Thymus (tissue), 11 donors: ENCODE results near the gene DCHS1. TPM values are rescaled to one million over a fixed set of nuclear protein-coding genes. Genes with fewer than 3 reads are reported as not detected.

Experiments
- DNase-seq, 9 donors: peaks; one replicate each; pipeline ENCODE4 v3.0.0-alpha.2; 2013; ENCODE audit warnings: low spot score in 9 of 9, low read depth in 6 of 9, missing footprints in 1 of 9
- H3K27ac ChIP-seq, 2 donors: one replicate each; pipeline ENCODE4 v1.5.1; 2013; ENCODE audit warnings: control low read depth in 1 of 2, low read depth in 1 of 2, low read length in 1 of 2, mild to moderate bottlenecking in 1 of 2, moderate library complexity in 1 of 2
- H3K27me3 ChIP-seq, 2 donors: one replicate each; pipeline ENCODE4 v1.5.1; 2013; ENCODE audit warnings: low read length in 1 of 2; ENCODE audit not compliant: control insufficient read depth in 2 of 2, insufficient read depth in 1 of 2
- H3K36me3 ChIP-seq, 2 donors: one replicate each; pipeline ENCODE4 v1.5.1; 2013; ENCODE audit warnings: low read length in 1 of 2, mild to moderate bottlenecking in 1 of 2, moderate library complexity in 1 of 2; ENCODE audit not compliant: control insufficient read depth in 2 of 2, insufficient read depth in 2 of 2
- H3K4me1 ChIP-seq, 2 donors: one replicate each; pipeline ENCODE4 v1.5.1; 2013; ENCODE audit warnings: low read length in 2 of 2; ENCODE audit not compliant: control insufficient read depth in 2 of 2, insufficient read depth in 2 of 2
- H3K4me3 ChIP-seq, 2 donors: one replicate each; pipeline ENCODE4 v1.5.1; 2013; ENCODE audit warnings: low read length in 2 of 2, control low read depth in 1 of 2, mild to moderate bottlenecking in 1 of 2
- H3K9me3 ChIP-seq, 2 donors: one replicate each; pipeline ENCODE4 v1.5.1; 2013; ENCODE audit warnings: low read length in 1 of 2, mild to moderate bottlenecking in 1 of 2; ENCODE audit not compliant: control insufficient read depth in 2 of 2, insufficient read depth in 1 of 2
- WGBS: extraction: QIAGEN DNeasy Blood & Tissue Kit; methylation state at CpG from one replicate; pipeline ENCODE4 v1.1.7; 2013; 5-methylcytosine and 5-hydroxymethylcytosine counted together
- polyA plus RNA-seq: library from polyadenylated mRNA; stranded (reverse); fragments of 200-250 nt; gene quantifications from one replicate; pipeline ENCODE4 v1.2.3, GENCODE V29; 2013
- total RNA-seq: library from RNA; stranded (reverse); fragments of 120-200 nt; gene quantifications from one replicate; pipeline ENCODE4 v1.2.4, GENCODE V29; 2013
- donor health status: healthy.

Gene DCHS1
- total and polyA plus RNA-seq, 2 donors, result 3.2 to 6.5 TPM

DNA sequence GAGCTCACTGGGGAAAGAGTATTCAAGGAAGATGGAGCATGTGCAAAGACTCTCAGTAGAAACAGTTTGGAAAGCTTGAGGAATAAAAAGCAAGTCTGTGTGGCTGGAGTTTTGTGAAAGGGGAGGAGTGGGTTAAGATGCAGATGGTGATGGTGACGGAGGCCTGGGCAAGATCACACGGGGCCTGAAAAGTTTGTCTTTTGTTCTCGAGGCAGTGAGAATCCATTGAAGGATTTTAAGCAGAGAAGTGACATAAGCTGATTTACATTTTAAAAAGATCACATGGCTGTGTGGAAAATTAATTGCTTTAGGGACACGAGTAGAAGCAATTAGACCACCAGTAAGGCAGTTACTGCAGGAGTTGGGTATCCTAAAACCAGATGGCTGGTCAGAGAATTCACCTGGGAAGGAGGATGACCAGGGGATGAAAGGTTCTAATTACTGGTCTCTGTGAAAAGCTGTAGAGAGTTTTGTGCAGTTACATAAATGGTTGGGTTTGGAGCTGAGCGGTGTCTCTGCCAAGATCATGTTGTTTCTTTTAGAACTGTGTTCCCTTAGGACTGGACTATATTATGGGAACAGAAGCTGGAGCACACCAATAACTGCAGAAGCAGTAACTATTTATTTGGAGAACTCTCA is 59.3 kb downstream of the DCHS1 start:
- 95% methylated on average over 5 of the region's 5 CpGs for WGBS
- Histone ChIP-seq H3K36me3 (peaks cover 41 to 69% of the 10 kb centered on the region in 2 donors), H3K4me1 (no peaks in the 10 kb centered on the region), H3K4me3 (no peak overlapping the region), H3K27me3 (no peaks in the 10 kb centered on the region), H3K9me3 (no peaks in the 10 kb centered on the region), H3K27ac (no peak overlapping the region)
- DNase-seq, result no peak

DNA sequence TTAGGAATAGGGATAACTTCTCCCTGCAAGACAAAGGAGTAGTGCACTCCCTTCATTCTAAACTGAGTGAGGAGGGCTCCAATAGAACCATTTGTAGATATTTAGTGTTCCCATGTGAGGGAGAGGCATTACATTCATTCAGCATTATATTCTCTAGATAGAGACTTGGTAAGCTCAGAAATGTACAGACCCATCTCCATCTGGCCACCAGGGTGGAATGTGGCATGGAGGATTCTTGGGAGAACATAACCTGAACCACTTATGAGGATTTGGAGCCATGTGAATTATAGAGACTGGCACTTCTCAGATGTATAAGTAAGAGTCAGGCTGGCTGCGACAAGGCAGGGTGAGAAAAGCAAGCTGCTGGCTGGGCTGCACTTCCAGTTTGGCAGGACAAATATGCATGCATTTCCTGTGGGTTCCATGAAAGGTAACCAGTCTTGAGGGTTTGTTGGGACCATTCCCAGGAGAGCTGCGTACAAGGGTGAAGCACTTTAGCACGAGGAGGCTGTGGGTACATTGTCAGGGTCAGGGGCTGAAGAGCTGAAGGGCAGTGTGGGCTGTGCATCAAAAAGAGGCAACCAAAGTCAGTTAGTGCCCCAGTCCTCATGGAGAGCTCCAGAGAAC is 61.4 kb downstream of the DCHS1 start:
- Histone ChIP-seq H3K36me3 (peaks cover 20 to 48% of the 10 kb centered on the region in 2 donors), H3K4me3 (no peak overlapping the region), H3K27me3 (no peaks in the 10 kb centered on the region), H3K27ac (no peak overlapping the region), H3K9me3 (no peaks in the 10 kb centered on the region), H3K4me1 (no peaks in the 10 kb centered on the region)
- WGBS, result 97% methylated on average over 3 of the region's 3 CpGs
- DNase-seq, result no peak

DNA sequence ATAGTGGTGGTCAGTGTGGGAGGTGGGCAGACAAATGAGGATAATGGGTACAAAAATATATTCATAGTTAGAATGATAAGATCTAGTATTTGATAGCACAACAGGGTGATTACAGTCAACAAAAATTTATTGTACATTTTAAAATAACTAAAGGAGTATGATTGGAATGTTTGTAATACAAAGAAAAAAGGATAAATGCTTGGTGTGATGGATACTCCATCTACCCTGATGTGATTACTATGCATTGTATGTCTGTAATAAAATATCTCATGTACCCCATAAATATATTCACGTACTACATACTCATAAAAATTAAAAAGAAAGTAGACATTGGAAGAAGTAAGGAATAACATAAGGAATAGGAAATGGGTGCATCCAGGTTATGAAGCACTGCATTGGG is 67.6 kb downstream of the DCHS1 start:
- Histone ChIP-seq H3K4me1 (no peaks in the 10 kb centered on the region), H3K4me3 (no peak overlapping the region), H3K36me3 (peaks cover 3 to 5% of the 10 kb centered on the region in 2 donors), H3K27ac (no peak overlapping the region), H3K27me3 (no peaks in the 10 kb centered on the region), H3K9me3 (peaks cover 0 to 2% of the 10 kb centered on the region in 2 donors)
- 100% methylated on average over 1 of the region's 1 CpG for WGBS
- no peak for DNase-seq

DNA sequence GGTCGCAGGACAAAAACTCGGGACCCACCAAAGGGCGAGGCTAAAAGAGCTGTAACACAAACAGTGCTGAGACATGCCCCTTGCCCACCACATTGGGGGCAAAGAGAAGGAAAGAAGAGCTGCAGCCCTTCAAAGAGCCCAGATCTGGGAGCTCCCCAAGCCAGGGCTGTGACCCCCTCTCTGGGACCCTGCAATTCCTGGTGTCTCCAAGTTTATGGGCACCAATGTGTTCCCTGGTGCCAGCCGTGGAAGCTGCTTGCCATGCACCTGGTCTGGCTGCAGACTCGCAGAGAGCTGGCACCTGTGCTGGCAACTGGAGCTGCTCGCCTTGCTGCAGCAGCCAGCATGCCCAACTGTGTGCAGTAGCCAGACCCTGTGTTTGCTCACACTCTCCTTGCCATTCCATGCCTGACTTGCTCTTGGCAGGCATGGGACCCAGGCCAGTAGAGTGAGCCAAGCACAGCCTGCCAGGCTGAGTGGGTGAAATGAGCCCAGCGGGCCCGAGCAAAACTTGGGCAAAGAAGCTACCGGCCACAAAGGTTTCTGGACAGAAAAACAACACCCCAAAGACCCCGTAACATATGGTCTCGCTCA is 68.2 kb downstream of the DCHS1 start:
- peaks cover 3 to 5% of the 10 kb centered on the region in 2 donors for H3K36me3 ChIP-seq
- no peak for DNase-seq
- H3K27ac ChIP-seq, result no peak overlapping the region
- H3K9me3 ChIP-seq, result peaks cover 0 to 2% of the 10 kb centered on the region in 2 donors
- H3K27me3 ChIP-seq, result no peaks in the 10 kb centered on the region
- WGBS, result 97% methylated on average over 11 of the region's 11 CpGs
- no peak overlapping the region for H3K4me3 ChIP-seq
- no peaks in the 10 kb centered on the region for H3K4me1 ChIP-seq

DNA sequence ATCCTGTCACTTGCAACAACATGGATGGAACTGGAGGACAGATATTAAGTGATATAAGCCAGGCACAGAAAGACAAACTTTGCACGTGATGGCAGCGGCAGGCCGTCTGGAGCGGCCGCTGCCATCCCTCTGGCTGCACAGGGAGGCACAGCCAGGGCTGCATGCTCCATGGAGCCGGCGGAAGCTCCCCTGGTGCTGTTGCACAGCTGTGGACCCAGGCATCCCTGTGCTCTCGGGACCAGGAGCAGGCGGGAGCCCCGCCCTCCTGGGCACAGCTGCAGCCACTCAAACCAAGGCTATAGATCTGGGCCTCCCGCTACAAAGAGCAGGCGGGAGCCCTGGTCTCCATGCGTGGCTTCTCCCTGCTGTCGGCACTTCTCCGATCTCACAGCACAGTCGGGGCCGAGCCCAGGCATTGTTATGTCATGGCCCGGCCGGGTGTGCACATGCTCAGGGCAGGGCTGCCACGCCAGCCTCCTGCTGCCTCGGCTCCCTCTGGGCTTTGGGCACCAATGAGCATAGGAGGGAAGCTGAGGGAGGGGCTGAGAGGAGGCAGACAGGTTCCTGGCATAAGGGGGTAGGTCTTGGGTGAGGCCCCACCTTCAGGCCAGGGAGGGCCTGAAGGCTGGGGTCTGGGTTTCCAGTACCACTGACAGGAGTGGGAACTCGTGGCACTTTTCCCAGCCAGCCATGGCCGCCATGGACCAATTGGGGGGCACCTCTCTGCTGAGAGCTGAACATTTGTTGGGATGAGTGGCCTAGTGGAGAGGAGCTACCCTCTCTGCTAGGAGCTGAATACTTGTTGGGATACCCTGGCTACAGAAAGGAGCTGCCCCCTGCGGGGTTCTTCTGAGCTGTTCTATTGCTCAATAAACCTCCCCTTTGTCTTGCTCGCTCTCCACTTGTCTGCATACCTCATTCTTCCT is 68.9 kb downstream of the DCHS1 start:
- Histone ChIP-seq H3K9me3 (peaks cover 0 to 2% of the 10 kb centered on the region in 2 donors), H3K4me1 (no peaks in the 10 kb centered on the region), H3K4me3 (no peak overlapping the region), H3K27me3 (no peaks in the 10 kb centered on the region), H3K36me3 (peaks cover 1 to 5% of the 10 kb centered on the region in 2 donors), H3K27ac (no peak overlapping the region)
- no peak for DNase-seq
- 97% methylated on average over 25 of the region's 25 CpGs for WGBS

DNA sequence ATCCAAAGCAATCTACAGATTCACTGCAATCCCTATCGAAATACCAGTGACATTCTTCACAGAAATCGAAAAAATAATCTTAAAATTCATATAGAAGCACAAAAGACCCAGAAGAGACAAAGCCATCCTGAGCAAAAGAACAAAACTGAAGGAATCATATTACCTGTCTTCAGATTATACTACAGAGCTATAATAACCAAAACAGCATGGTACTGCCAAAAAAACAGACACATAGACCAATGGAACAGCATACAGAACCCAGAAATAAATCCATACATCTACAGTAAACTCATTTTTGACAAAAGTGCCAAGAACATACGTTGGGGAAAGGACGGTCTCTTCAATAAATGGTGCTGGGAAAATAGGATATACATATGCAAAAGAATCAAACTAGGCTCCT is 71.1 kb downstream of the DCHS1 start:
- no peak overlapping the region for H3K27ac ChIP-seq
- H3K36me3 ChIP-seq, result peaks cover 2 to 9% of the 10 kb centered on the region in 2 donors
- DNase-seq, result no peak
- no peaks in the 10 kb centered on the region for H3K27me3 ChIP-seq
- H3K9me3 ChIP-seq, result peaks cover 0 to 2% of the 10 kb centered on the region in 2 donors
- H3K4me1 ChIP-seq, result no peaks in the 10 kb centered on the region
- WGBS, result 95% methylated on average over 4 of the region's 4 CpGs
- no peak overlapping the region for H3K4me3 ChIP-seq

DNA sequence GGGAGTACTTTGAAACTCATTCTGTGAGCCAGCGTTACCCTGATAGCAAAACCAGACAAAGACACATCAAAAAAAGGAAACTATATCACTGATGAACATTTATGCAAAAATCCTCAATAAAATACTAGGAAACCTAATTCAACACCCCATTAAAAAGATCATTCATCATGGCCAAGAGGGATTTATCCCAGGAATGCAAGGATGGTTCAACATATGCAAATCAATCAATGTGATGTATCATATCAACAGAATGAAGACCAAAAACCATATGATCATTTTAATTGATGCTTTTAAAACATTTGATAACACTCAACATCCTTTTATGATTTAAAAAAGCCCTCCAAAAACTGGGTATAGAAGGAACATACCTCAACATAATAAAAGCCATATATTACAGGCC is 72.0 kb downstream of the DCHS1 start:
- Histone ChIP-seq H3K36me3 (peaks cover 2 to 9% of the 10 kb centered on the region in 2 donors), H3K9me3 (peaks cover 0 to 2% of the 10 kb centered on the region in 2 donors), H3K27ac (no peak overlapping the region), H3K4me3 (no peak overlapping the region), H3K4me1 (no peaks in the 10 kb centered on the region), H3K27me3 (no peaks in the 10 kb centered on the region)
- 97% methylated on average over 1 of the region's 1 CpG for WGBS
- no peak for DNase-seq

DNA sequence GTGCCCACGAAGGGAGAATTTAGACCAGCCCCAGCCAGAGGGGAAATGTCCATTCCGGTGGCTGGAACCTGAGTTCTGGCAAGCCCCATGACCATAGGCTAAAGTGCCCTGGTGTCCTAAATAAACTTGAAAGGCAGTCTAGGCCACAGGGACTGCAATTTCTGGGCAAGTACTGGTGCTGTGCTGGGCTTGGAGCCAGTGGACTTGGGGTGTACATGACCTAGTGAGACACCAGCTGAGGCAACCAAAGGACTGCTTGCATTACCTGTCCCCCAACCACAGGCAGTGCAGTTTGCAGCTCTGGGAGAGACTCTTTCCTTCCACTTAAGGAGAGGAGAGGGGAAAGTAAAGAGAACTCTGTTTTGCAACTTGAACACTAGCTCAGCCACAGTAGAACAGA is 75.9 kb downstream of the DCHS1 start:
- H3K27me3 ChIP-seq, result no peaks in the 10 kb centered on the region
- H3K36me3 ChIP-seq, result peaks cover 2 to 4% of the 10 kb centered on the region in 2 donors
- H3K4me3 ChIP-seq, result no peak overlapping the region
- no peak overlapping the region for H3K27ac ChIP-seq
- H3K4me1 ChIP-seq, result no peaks in the 10 kb centered on the region
- WGBS, result 97% methylated on average over 2 of the region's 2 CpGs
- H3K9me3 ChIP-seq, result no peaks in the 10 kb centered on the region
- DNase-seq, result no peak
